Endothelial cell of umbilical vein (primary cell): Measurements from ENCODE around the gene IFNB1. TPM values are rescaled to one million over a fixed set of nuclear protein-coding genes. Genes with fewer than 3 reads are reported as not detected.

Experiments
- BruUV-seq: library from RNA; stranded (reverse); fragments of 400-500 nt; replicated peaks from 2 replicates; lab custom pipeline; 2021; lab: Mats Ljungman, UMichigan
- CTCF ChIA-PET: fragments of 300-600, 350-600 bp; sonication (Branson Sonifier 250); formaldehyde crosslinking; loops from one replicate; lab custom pipeline; 2021; ENCODE audit warnings: antibody characterized with exemption, inconsistent platforms; lab: Charles Lee
- POLR2A ChIA-PET: fragments of 300-600, 350-600 bp; sonication (Branson Sonifier 250); formaldehyde crosslinking; loops from one replicate; lab custom pipeline; 2021; ENCODE audit warnings: antibody characterized with exemption, inconsistent platforms; lab: Charles Lee
- DNase-seq: peaks from one replicate; pipeline ENCODE4 v3.0.0-alpha.2; 2011; ENCODE audit warnings: low read depth, low spot score
- FAIRE-seq: peaks from 2 replicates; lab custom pipeline; 2011; peaks lifted over from hg19 to GRCh38; lab: Jason Lieb, UNC
- H2AFZ ChIP-seq: 2 replicates; pipeline ENCODE4 v1.6.0; 2012; ENCODE audit warnings: low read depth, low read length, control low read depth, inconsistent platforms
- H3K27ac ChIP-seq: 2 replicates; pipeline ENCODE4 v1.5.1; 2011; ENCODE audit warnings: low read depth, mild to moderate bottlenecking, control low read depth, low read length, moderate library complexity; ENCODE audit not compliant: insufficient read depth
- H3K27me3 ChIP-seq, 2 experiments: 2 replicates each; pipeline versions ENCODE4 v1.6.0 to v1.6.1; 2011; ENCODE audit warnings: low read length in 2 of 2, mixed read lengths in 1 of 2; ENCODE audit not compliant: control insufficient read depth in 2 of 2, insufficient read depth in 2 of 2
- H3K36me3 ChIP-seq, 2 experiments: 2 replicates in 1 of 2; 3 replicates in 1 of 2; pipeline ENCODE4 v1.5.1; 2011; ENCODE audit warnings: low read length in 2 of 2, mild to moderate bottlenecking in 1 of 2, moderate library complexity in 1 of 2; ENCODE audit not compliant: control insufficient read depth in 2 of 2, insufficient read depth in 2 of 2; ENCODE audit errors: extremely low read depth in 1 of 2
- H3K4me1 ChIP-seq: 3 replicates; pipeline ENCODE4 v1.5.1; 2011; ENCODE audit warnings: mild to moderate bottlenecking, low read length; ENCODE audit not compliant: control insufficient read depth, insufficient read depth; ENCODE audit errors: extremely low read depth
- H3K4me2 ChIP-seq: 2 replicates; pipeline ENCODE4 v1.6.1; 2011; ENCODE audit warnings: low read length, control low read depth, mixed read lengths; ENCODE audit not compliant: insufficient read depth
- H3K4me3 ChIP-seq, 3 experiments: fragments of 200-600 bp in 1 of 3; sonication (generic), shearing (Covaris generic) in 1 of 3; replicated peaks in 1 of 3; 2 replicates each; pipeline ENCODE4 v1.5.1; 2011 to 2016; ENCODE audit warnings: control low read depth in 3 of 3, low read length in 3 of 3, mild to moderate bottlenecking in 2 of 3, inconsistent platforms in 1 of 3, low read depth in 1 of 3, moderate library complexity in 1 of 3; ENCODE audit not compliant: insufficient read depth in 1 of 3
- H3K79me2 ChIP-seq: 2 replicates; pipeline ENCODE4 v1.6.0; 2012; ENCODE audit warnings: low read length, inconsistent platforms; ENCODE audit not compliant: control insufficient read depth, insufficient read depth
- H3K9ac ChIP-seq: replicated peaks from 2 replicates; pipeline ENCODE3; 2011; ENCODE audit warnings: low read length, control low read depth; ENCODE audit not compliant: insufficient read depth; ENCODE audit errors: extremely low read depth
- H3K9me1 ChIP-seq: replicated peaks from 3 replicates; pipeline ENCODE4 v1.6.0; 2011; ENCODE audit warnings: mild to moderate bottlenecking, low read length; ENCODE audit not compliant: control insufficient read depth, insufficient read depth; ENCODE audit errors: extremely low read depth
- H3K9me3 ChIP-seq: replicated peaks from 2 replicates; pipeline ENCODE4 v1.5.1; 2012; ENCODE audit warnings: low read length, inconsistent platforms; ENCODE audit not compliant: control insufficient read depth, insufficient read depth
- H4K20me1 ChIP-seq: replicated peaks from 2 replicates; pipeline ENCODE3; 2011; ENCODE audit warnings: mild to moderate bottlenecking, low read length; ENCODE audit not compliant: control insufficient read depth, insufficient read depth; ENCODE audit errors: extremely low read depth
- EZH2 ChIP-seq: IDR thresholded peaks from 2 replicates; pipeline ENCODE4 v1.6.1; 2012; ENCODE audit warnings: borderline replicate concordance, low read depth, mild to moderate bottlenecking, moderate library complexity, low read length, inconsistent platforms; ENCODE audit not compliant: severe bottlenecking
- FOS ChIP-seq: IDR thresholded peaks from 2 replicates; pipeline ENCODE4 v1.6.1; 2011; ENCODE audit warnings: mild to moderate bottlenecking, low read length, moderate library complexity, borderline replicate concordance; ENCODE audit not compliant: insufficient read depth
- GATA2 ChIP-seq: IDR thresholded peaks from 2 replicates; pipeline ENCODE4 v1.7.0; 2011; ENCODE audit warnings: low read depth, mild to moderate bottlenecking, moderate library complexity, mixed read lengths, low read length; ENCODE audit not compliant: insufficient read length, insufficient read depth
- JUN ChIP-seq: IDR thresholded peaks from 2 replicates; pipeline ENCODE4 v1.6.1; 2011; ENCODE audit warnings: borderline replicate concordance, low read depth; ENCODE audit not compliant: insufficient read length, insufficient read depth
- MYC ChIP-seq: IDR thresholded peaks from one replicate; pipeline ENCODE4 v1.6.1; 2011; ENCODE audit warnings: mild to moderate bottlenecking, low read depth, low read length
- POLR2A ChIP-seq: IDR thresholded peaks from 2 replicates; pipeline ENCODE4 v1.6.1; 2012; ENCODE audit warnings: low read depth, mild to moderate bottlenecking, control low read depth, low read length
- POLR2AphosphoS5 ChIP-seq: IDR thresholded peaks from 2 replicates; pipeline ENCODE4 v1.6.1; 2012; ENCODE audit warnings: low read depth, mild to moderate bottlenecking, control low read depth, low read length, moderate library complexity; ENCODE audit not compliant: insufficient read depth
- dilution Hi-C: fragments of 300-500 bp; cut with MboI; formaldehyde crosslinking; loops from one replicate; pipeline ENCODE4 v1.15.0; 2019; ENCODE audit warnings: low sequenced_read_pairs; ENCODE audit not compliant: extremely low pct_ligation_motif_present
- intact Hi-C: fragments of 100-400 bp; cut with micrococcal nuclease; formaldehyde crosslinking; loops from one replicate; pipeline ENCODE4 v1.10.0; 2022
- polyA plus RNA-seq, 4 experiments: library from polyadenylated mRNA; depleted of rRNA in 3 of 4; stranded (reverse) in 3 of 4; unstranded in 1 of 4; fragments of >200 nt; gene quantifications; 2 replicates each; pipeline versions ENCODE4 v1.2.1 to v1.2.3, GENCODE V29; 2011 to 2012; ENCODE audit warnings: missing spikeins in 1 of 4
- total RNA-seq: library from RNA; stranded (reverse); gene quantifications from 2 replicates; pipeline ENCODE4 v1.2.3, GENCODE V29; 2021
- TF ChIP-seq, protein P1 (sequence below), 2 donors: IDR thresholded peaks; 1 replicate in 1 of 2; 2 replicates in 1 of 2; pipeline ENCODE4 v1.5.1; 2011; ENCODE audit warnings: low read length in 2 of 2, mild to moderate bottlenecking in 2 of 2, moderate library complexity in 2 of 2, control low read depth in 1 of 2, inconsistent platforms in 1 of 2, low read depth in 1 of 2; ENCODE audit not compliant: insufficient read depth in 1 of 2; ENCODE audit errors: extremely low read depth in 1 of 2
- TF ChIP-seq, protein P2 (sequence below): IDR thresholded peaks from 2 replicates; pipeline ENCODE4 v1.6.1; 2011; ENCODE audit not compliant: insufficient read depth, insufficient read length

IFNB1 gene
- total and polyA plus RNA-seq, 2 donors (not counting 3 experiments of a cell fraction or from before 2014, with no cell fraction given), result not detected

DNA sequence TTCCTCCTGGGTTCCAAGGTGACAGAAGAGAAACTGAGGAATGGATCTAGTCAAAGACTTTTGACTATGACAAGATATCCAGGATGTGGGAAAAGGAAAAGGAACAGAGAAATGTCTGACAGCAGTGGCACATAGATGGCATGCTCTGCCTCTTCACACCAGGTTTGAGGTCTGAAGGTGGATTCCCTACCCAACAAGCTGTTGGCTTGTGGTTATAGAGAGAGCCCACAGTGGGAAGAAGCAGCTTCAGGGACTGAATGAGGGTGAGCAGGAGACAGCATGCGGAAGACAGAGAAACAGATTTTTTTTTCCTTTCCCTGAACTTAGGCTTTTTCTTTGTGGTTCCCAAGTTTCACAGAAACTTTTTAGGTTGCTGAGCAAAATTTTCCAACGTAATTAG is 43.3 kb upstream of the IFNB1 start:
- Histone ChIP-seq H3K27ac (no peak overlapping the region), H3K9ac (no peak overlapping the region), H3K4me1 (no peaks in the 10 kb centered on the region), H3K36me3 (no peaks in the 10 kb centered on the region), H3K4me2 (no peak overlapping the region), H3K4me3 (no peak overlapping the region), H3K9me1 (no peaks in the 10 kb centered on the region), H3K27me3 (peaks cover 4 to 5% of the 10 kb centered on the region in 2 experiments), H4K20me1 (no peaks in the 10 kb centered on the region), H3K9me3 (no peaks in the 10 kb centered on the region), H2AFZ (no peak overlapping the region), H3K79me2 (no peaks in the 10 kb centered on the region)
- FAIRE-seq (no peak), DNase-seq (no peak)
- intact Hi-C loops, result no loop called here
- no TSS peak for BruUV-seq
- ChIA-PET CTCF (no interaction called here), POLR2A (no interaction called here)
- no peak for TF ChIP-seq FOS
- TF ChIP-seq MYC, result no peak
- no peak for TF ChIP-seq POLR2AphosphoS5
- TF ChIP-seq EZH2, result no peak
- TF ChIP-seq, protein P1, sequence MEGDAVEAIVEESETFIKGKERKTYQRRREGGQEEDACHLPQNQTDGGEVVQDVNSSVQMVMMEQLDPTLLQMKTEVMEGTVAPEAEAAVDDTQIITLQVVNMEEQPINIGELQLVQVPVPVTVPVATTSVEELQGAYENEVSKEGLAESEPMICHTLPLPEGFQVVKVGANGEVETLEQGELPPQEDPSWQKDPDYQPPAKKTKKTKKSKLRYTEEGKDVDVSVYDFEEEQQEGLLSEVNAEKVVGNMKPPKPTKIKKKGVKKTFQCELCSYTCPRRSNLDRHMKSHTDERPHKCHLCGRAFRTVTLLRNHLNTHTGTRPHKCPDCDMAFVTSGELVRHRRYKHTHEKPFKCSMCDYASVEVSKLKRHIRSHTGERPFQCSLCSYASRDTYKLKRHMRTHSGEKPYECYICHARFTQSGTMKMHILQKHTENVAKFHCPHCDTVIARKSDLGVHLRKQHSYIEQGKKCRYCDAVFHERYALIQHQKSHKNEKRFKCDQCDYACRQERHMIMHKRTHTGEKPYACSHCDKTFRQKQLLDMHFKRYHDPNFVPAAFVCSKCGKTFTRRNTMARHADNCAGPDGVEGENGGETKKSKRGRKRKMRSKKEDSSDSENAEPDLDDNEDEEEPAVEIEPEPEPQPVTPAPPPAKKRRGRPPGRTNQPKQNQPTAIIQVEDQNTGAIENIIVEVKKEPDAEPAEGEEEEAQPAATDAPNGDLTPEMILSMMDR (IDR thresholded peaks at IDR 0.05; ENCODE audit: extremely low read depth in 1 of 2, insufficient read depth in 1 of 2, low read depth in 1 of 2, low read length in 2 of 2), result no peak
- no peak for TF ChIP-seq JUN
- TF ChIP-seq POLR2A, result no peak
- TF ChIP-seq, protein P2, sequence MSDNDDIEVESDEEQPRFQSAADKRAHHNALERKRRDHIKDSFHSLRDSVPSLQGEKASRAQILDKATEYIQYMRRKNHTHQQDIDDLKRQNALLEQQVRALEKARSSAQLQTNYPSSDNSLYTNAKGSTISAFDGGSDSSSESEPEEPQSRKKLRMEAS, result no peak
- TF ChIP-seq GATA2, result no peak
- dilution Hi-C loops, result no loop called here
